Left lung (tissue), 10 donors: ENCODE data around the gene WDR31. TPM values are rescaled to one million over a fixed set of nuclear protein-coding genes. Genes with fewer than 3 reads are reported as not detected.

Source experiments
- ATAC-seq: fragments of 200-7000 bp; cut with Tn5 transposase; one replicate; pipeline ENCODE4 v1.9.1; 2020; ENCODE audit warnings: moderate library complexity
- DNase-seq, 4 donors: peaks; one replicate each; pipeline ENCODE4 v3.0.0-alpha.2; 2013 to 2020
- H3K27ac ChIP-seq, 2 donors: fragments of 200-600 bp; sonication (generic) in 1 of 2; one replicate each; pipeline versions ENCODE4 v1.5.0 to v1.8.0; 2020 to 2021
- H3K27me3 ChIP-seq, 2 donors: fragments of 200-600 bp; sonication (generic) in 1 of 2; one replicate each; pipeline versions ENCODE4 v1.5.0 to v1.8.0; 2020 to 2021
- H3K36me3 ChIP-seq, 2 donors: fragments of 200-600 bp; sonication (generic) in 1 of 2; one replicate each; pipeline versions ENCODE4 v1.5.0 to v1.8.0; 2020 to 2021
- H3K4me1 ChIP-seq, 2 donors: fragments of 200-600 bp; one replicate each; pipeline ENCODE4 v1.8.0; 2021
- H3K4me3 ChIP-seq, 2 donors: fragments of 200-600 bp; sonication (generic) in 1 of 2; one replicate each; pipeline versions ENCODE4 v1.5.0 to v1.8.0; 2020 to 2021; ENCODE audit warnings: mild to moderate bottlenecking in 1 of 2
- H3K9me3 ChIP-seq, 2 donors: fragments of 200-600 bp; sonication (generic) in 1 of 2; one replicate each; pipeline versions ENCODE4 v1.5.0 to v1.8.0; 2020 to 2021
- CTCF ChIP-seq, 2 donors: fragments of 200-600 bp; sonication (generic) in 1 of 2; IDR thresholded peaks; one replicate each; pipeline versions ENCODE4 v1.5.0 to v1.8.0; 2021; ENCODE audit warnings: antibody characterized with exemption in 2 of 2
- intact Hi-C, 2 donors: fragments of 100-400 bp; cut with DNase I; formaldehyde crosslinking; loops; one replicate each; pipeline versions ENCODE4 v1.11.2 to v1.14.2; 2022
- polyA plus RNA-seq, 6 donors: library from polyadenylated mRNA; unstranded; fragments of 120-200 nt; gene quantifications; one replicate each; pipeline ENCODE4 v1.2.1, GENCODE V29; 2013; ENCODE audit not compliant: insufficient read length in 6 of 6
- total RNA-seq, 2 donors: library from RNA; stranded (reverse); fragmentation: NEBNext Ultra II Directional; extraction: Animal tissue kit (Norgen Biotek cat#: 25700); gene quantifications; one replicate each; pipeline ENCODE4 v1.2.1, GENCODE V29; 2021
- donor health status: DM: no; HTN: yes; CAD: no.
- donor health status: DM: no; HTN: no; CAD: no.

WDR31 gene
- total and polyA plus RNA-seq, 8 donors, result 3.5 to 8.0 (median 6.3) TPM

DNA sequence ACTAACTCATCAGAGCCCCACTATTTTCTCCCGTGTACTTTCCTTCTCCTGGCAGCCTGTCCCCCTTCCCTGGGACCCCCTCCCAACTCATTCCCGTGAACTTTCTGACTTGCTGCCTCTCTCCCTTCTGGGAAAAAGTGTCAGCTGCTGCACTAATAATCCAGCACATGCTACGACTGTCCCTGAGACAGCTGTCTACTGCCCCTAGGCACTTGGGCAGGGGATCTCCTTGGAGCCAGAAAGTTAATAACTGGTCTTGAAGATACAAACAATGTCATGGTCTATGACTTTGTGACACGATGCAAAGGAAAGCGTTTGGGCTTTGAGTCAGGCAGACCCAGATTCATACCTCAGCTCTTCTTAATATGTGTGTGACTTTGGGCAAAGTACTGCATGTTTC lies 26.8 kb downstream of the WDR31 start:
- intact Hi-C loops, result no loop called here
- ATAC-seq (no peak), DNase-seq (no peak)
- Histone ChIP-seq H3K27ac (no peak overlapping the region), H3K27me3 (no peaks in the 10 kb centered on the region), H3K4me3 (no peak overlapping the region), H3K4me1 (no peaks in the 10 kb centered on the region), H3K36me3 (no peaks in the 10 kb centered on the region), H3K9me3 (no peaks in the 10 kb centered on the region)
- no peak for TF ChIP-seq CTCF (IDR thresholded peaks at IDR 0.05)

DNA sequence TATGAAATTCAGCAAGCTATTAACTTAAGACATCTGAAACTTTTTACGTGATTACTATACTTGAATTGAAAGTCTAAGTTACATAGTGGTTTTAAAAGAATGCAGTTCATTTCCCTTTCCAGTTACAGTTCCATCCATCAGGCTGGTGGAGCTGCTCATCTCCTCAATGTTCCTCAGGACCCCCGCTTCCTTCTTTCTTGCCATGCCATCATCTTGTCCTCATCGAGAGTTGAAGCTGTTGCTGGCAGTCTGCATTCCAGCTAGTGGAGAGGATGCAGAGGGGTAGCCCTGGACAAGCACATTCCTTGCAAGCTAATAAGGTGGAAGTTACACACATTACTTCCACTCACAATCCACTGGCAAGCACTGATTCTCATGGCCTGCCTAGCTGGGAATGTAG lies 28.1 kb downstream of the WDR31 start:
- TF ChIP-seq CTCF (IDR thresholded peaks at IDR 0.05), result no peak
- DNase-seq, result no peak
- no peak for ATAC-seq

DNA sequence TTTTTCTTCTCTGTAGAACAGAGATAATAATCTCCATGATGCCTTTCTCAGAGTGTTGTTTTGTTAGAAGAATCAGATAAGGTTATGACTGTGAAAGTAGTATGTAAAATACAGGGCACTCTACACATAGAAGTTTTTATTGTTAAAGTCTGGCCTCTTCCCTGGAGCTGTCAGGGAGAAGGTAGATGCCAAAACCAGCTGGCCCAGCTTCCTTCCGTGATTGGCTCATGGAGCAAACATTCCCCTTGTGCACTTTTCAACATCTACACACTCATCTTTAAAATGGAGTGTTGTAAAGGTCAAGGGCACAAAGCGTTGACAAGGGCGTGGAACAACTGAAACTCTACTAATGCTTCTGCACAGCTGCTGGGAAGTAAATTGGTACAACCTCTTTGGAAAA lies 29.5 kb downstream of the WDR31 start:
- TF ChIP-seq CTCF (IDR thresholded peaks at IDR 0.05), result no peak
- intact Hi-C loops, result no loop called here
- H3K9me3 ChIP-seq, result no peaks in the 10 kb centered on the region
- no peak overlapping the region for H3K27ac ChIP-seq
- H3K27me3 ChIP-seq, result no peaks in the 10 kb centered on the region
- DNase-seq (no peak), ATAC-seq (peak; percentile 56)
- H3K36me3 ChIP-seq, result no peaks in the 10 kb centered on the region
- H3K4me1 ChIP-seq, result no peaks in the 10 kb centered on the region
- H3K4me3 ChIP-seq, result no peak overlapping the region

More for the DNA sequence above, 28.1 kb downstream of the WDR31 start:
- Histone ChIP-seq H3K27me3 (no peaks in the 10 kb centered on the region), H3K27ac (no peak overlapping the region), H3K36me3 (no peaks in the 10 kb centered on the region), H3K4me1 (no peaks in the 10 kb centered on the region), H3K4me3 (no peak overlapping the region), H3K9me3 (no peaks in the 10 kb centered on the region)
- intact Hi-C loops, result no loop called here

GRCh38 chr9:113309204-113309813 lies 30.8 kb downstream of the WDR31 start:
- Histone ChIP-seq H3K36me3 (no peaks in the 10 kb centered on the region), H3K27me3 (no peaks in the 10 kb centered on the region), H3K4me1 (no peaks in the 10 kb centered on the region), H3K4me3 (no peak overlapping the region), H3K27ac (no peak overlapping the region), H3K9me3 (no peaks in the 10 kb centered on the region)
- peak; percentile 36 to 61 for TF ChIP-seq CTCF (IDR thresholded peaks at IDR 0.05)
- intact Hi-C loops, result no loop called here
- DNase-seq, result peak in 2 of 4 donors; percentile 11 to 55
- peak; percentile 73 for ATAC-seq

DNA sequence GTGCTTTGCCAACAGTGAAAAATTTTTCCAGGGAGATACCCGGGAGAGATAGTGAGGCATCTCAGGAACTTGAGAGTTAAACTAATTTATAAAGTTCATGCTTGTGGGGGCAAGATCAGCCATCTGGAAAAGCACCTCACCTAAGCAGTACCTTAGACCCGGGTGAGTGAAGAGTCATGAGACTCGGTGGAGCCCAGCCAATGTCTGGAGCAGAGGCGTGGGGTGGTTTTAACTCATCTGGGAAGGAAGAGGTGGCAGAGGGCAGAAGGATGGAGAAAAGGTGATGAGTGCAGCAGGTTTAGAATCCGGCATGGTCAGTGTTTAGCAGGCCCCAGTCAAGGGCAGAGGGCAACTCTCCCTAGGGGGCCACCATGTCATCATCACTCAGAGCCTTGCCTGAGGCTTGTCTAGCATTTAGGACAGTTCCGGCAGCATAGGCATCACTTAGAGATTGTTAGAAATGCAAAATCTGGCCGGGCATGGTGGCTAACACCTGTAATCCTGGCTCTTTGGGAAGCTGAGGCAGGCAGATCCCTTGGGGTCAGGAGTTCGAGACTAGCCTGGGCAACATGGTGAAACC lies 32.6 kb downstream of the WDR31 start:
- intact Hi-C loops, result no loop called here
- H3K27ac ChIP-seq, result no peak overlapping the region
- H3K4me1 ChIP-seq, result no peaks in the 10 kb centered on the region
- H3K9me3 ChIP-seq, result no peaks in the 10 kb centered on the region
- no peak for TF ChIP-seq CTCF (IDR thresholded peaks at IDR 0.05)
- H3K36me3 ChIP-seq, result no peaks in the 10 kb centered on the region
- ATAC-seq, result no peak
- DNase-seq, result no peak
- no peak overlapping the region for H3K4me3 ChIP-seq
- H3K27me3 ChIP-seq, result no peaks in the 10 kb centered on the region
